GM23338 (cell line): Measurements from ENCODE around the gene PPP1R14B. TPM values are rescaled to one million over a fixed set of nuclear protein-coding genes. Genes with fewer than 3 reads are reported as not detected.

Experiments used
- ATAC-seq: fragments of 200-7000 bp; cut with Tn5 transposase; 3 replicates; pipeline ENCODE4 v1.9.1; 2020
- DNase-seq: peaks from one replicate; pipeline ENCODE4 v3.0.0-alpha.2; 2015; ENCODE audit warnings: low spot score
- H2AFZ ChIP-seq: fragments of 200-600 bp; sonication (generic); 2 replicates; pipeline ENCODE4 v1.8.0; 2016; ENCODE audit warnings: antibody characterized with exemption, mild to moderate bottlenecking, moderate library complexity
- H3F3A ChIP-seq: fragments of 200-600 bp; sonication (generic); replicated peaks from 2 replicates; pipeline ENCODE4 v1.8.0; 2017; ENCODE audit warnings: antibody characterized with exemption, mixed run types, low read depth
- H3K27ac ChIP-seq: fragments of 200-600 bp; sonication (generic); 2 replicates; pipeline ENCODE4 v1.6.1; 2016; ENCODE audit warnings: low read depth
- H3K27me3 ChIP-seq: fragments of 200-600 bp; sonication (generic); 2 replicates; pipeline ENCODE4 v1.8.0; 2016; ENCODE audit warnings: mild to moderate bottlenecking, mixed run types, moderate library complexity; ENCODE audit not compliant: insufficient read depth
- H3K36me3 ChIP-seq: fragments of 200-600 bp; sonication (generic); 2 replicates; pipeline ENCODE4 v1.8.0; 2016; ENCODE audit warnings: mild to moderate bottlenecking; ENCODE audit not compliant: insufficient read depth
- H3K4me1 ChIP-seq: fragments of 200-600 bp; sonication (generic); 2 replicates; pipeline ENCODE4 v1.8.0; 2016; ENCODE audit warnings: mild to moderate bottlenecking, moderate library complexity; ENCODE audit not compliant: insufficient read depth
- H3K4me2 ChIP-seq: fragments of 200-600 bp; sonication (generic); 2 replicates; pipeline ENCODE4 v1.7.1; 2017; ENCODE audit warnings: mixed run types
- H3K4me3 ChIP-seq: fragments of 200-600 bp; sonication (generic); 2 replicates; pipeline ENCODE4 v1.6.1; 2016; ENCODE audit warnings: mixed run types
- H3K79me2 ChIP-seq: fragments of 200-600 bp; sonication (generic); replicated peaks from 2 replicates; pipeline ENCODE4 v1.8.0; 2017; ENCODE audit warnings: mild to moderate bottlenecking; ENCODE audit not compliant: insufficient read depth
- H3K9me2 ChIP-seq: fragments of 200-600 bp; sonication (generic); 2 replicates; pipeline ENCODE4 v1.8.0; 2017; ENCODE audit not compliant: insufficient read depth
- H4K20me1 ChIP-seq: fragments of 200-600 bp; sonication (generic); replicated peaks from 2 replicates; pipeline ENCODE4 v1.8.0; 2017; ENCODE audit warnings: mild to moderate bottlenecking; ENCODE audit not compliant: insufficient read depth
- H3K27ac Mint-ChIP-seq: 2 replicates; pipeline ENCODE4 v1.8.0; 2020; ENCODE audit warnings: inconsistent platforms, mild to moderate bottlenecking, moderate library complexity, mixed read lengths
- H3K27me3 Mint-ChIP-seq: 3 replicates; pipeline ENCODE4 v1.8.0; 2022; ENCODE audit warnings: low read depth, mild to moderate bottlenecking, moderate library complexity, mixed read lengths, inconsistent platforms; ENCODE audit not compliant: insufficient read depth, poor library complexity
- H3K36me3 Mint-ChIP-seq: 3 replicates; pipeline ENCODE4 v1.8.0; 2021; ENCODE audit warnings: low read depth, mild to moderate bottlenecking, inconsistent platforms, moderate library complexity, mixed read lengths
- H3K4me1 Mint-ChIP-seq: 3 replicates; pipeline ENCODE4 v1.8.0; 2020; ENCODE audit warnings: mild to moderate bottlenecking, inconsistent platforms, mixed read lengths
- H3K4me3 Mint-ChIP-seq: 3 replicates; pipeline ENCODE4 v1.8.0; 2021; ENCODE audit warnings: moderate library complexity, mild to moderate bottlenecking, inconsistent platforms, mixed read lengths
- H3K9me3 Mint-ChIP-seq: 3 replicates; pipeline ENCODE4 v1.8.0; 2020; ENCODE audit warnings: moderate library complexity, mild to moderate bottlenecking, inconsistent platforms, mixed read lengths
- CTCF ChIP-seq, 2 experiments: fragments of 200-600 bp in 1 of 2; sonication (generic) in 1 of 2; conservative IDR thresholded peaks; 2 replicates each; pipeline versions ENCODE4 v1.5.1 to v1.6.1; 2016 to 2017; ENCODE audit warnings: antibody characterized with exemption in 2 of 2, low read depth in 2 of 2, mild to moderate bottlenecking in 2 of 2, moderate library complexity in 1 of 2
- POLR2AphosphoS5 ChIP-seq: IDR thresholded peaks from 2 replicates; pipeline ENCODE4 v1.6.1; 2016; ENCODE audit warnings: antibody characterized with exemption, low read depth
- ZNF331 ChIP-seq: fragments of 250-450 bp; sonication (Bioruptor Pico); IDR thresholded peaks from 2 replicates; pipeline ENCODE4 v1.5.0; 2020; ENCODE audit warnings: low read depth, mild to moderate bottlenecking, moderate library complexity
- ZNF462 ChIP-seq: fragments of 250-450 bp; sonication (Bioruptor Pico); IDR thresholded peaks from 2 replicates; pipeline ENCODE4 v1.5.0; 2020; ENCODE audit warnings: mild to moderate bottlenecking, moderate library complexity
- polyA plus RNA-seq: library from polyadenylated mRNA; unstranded; fragments of >200 nt; fragmentation: Nextera tagmentation; extraction: Ambion mirVana; gene quantifications from 2 replicates; pipeline ENCODE4 v1.2.1, GENCODE V29; 2016
- total RNA-seq: library from RNA; depleted of rRNA; stranded (reverse); fragments of >200 nt; shearing (Covaris generic); gene quantifications from 2 replicates; pipeline ENCODE4 v1.2.3, GENCODE V29; 2014

The PPP1R14B gene
- total and polyA plus RNA-seq, 2 experiments from 2014 or later: 250 to 315 TPM

DNA sequence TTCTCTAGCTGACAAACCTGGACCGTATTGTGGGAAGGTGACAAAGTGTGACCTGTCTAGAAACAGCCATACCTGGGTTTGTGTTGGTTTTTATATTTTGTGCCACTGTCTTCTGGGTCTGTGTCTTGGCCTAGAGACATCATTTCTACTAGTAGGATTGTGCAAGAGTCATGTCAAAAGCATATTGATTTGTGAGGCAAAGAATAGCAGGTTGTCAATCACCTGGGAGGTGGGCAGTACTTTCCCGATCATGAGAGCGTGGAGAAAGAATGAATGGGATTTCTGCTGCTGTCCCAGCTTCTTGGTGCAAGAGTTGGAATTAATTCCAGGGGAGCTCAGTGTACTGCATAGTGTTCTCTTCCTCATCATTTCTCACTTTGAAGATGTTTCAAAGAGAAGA, 45.2 kb downstream of the PPP1R14B start:
- Mint-ChIP-seq H3K36me3 (peaks cover 94% of the 10 kb centered on the region), H3K27ac (no peak overlapping the region), H3K27me3 (peaks cover 5% of the 10 kb centered on the region), H3K4me1 (peaks cover 14% of the 10 kb centered on the region), H3K4me3 (no peak overlapping the region), H3K9me3 (no peaks in the 10 kb centered on the region)
- peaks cover 68% of the 10 kb centered on the region for H3F3A ChIP-seq
- no peak overlapping the region for H3K4me3 ChIP-seq
- H3K4me2 ChIP-seq: no peak overlapping the region
- H2AFZ ChIP-seq: no peak overlapping the region
- no peaks in the 10 kb centered on the region for H3K27me3 ChIP-seq
- no peak for TF ChIP-seq POLR2AphosphoS5
- no peak for TF ChIP-seq CTCF (conservative IDR thresholded peaks at IDR 0.05; ENCODE audit: low read depth in 2 of 2)
- no peak for TF ChIP-seq ZNF331
- TF ChIP-seq ZNF462 (CRISPR knock-in tag): no peak
- DNase-seq: no peak
- 0 out of 2 replicates have a peak, but pooled peaks cover 10% of the 10 kb centered on the region for H3K79me2 ChIP-seq
- no peaks in the 10 kb centered on the region for H3K9me2 ChIP-seq
- H3K27ac ChIP-seq: no peak overlapping the region
- H3K4me1 ChIP-seq: no peaks in the 10 kb centered on the region; the same call in 1 of the 2 replicates
- H4K20me1 ChIP-seq: peaks cover 54% of the 10 kb centered on the region
- H3K36me3 ChIP-seq: peaks cover 73% of the 10 kb centered on the region
- no peak for ATAC-seq

DNA sequence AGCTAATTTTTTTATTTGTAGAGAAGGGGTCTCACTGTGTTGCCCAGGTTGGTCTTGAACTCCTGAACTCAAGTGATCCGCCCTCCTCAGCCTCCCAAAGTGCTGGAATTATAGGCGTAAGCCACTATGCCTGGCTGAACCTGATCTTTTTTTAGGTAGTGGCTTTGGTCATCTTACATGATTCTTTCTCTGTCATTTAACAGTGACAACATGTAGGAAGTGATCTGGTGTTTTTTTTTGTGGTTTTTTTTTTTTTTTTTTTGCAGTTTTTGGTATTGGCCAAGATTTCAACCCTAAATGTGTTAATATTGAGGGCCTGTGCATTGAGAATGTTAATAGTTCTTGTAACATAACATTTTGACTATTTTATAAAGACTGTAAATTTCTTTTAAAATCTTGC, 48.2 kb downstream of the PPP1R14B start:
- Histone ChIP-seq H3K36me3 (peaks cover 92% of the 10 kb centered on the region), H3K27ac (no peak overlapping the region), H3K9me2 (no peaks in the 10 kb centered on the region), H3K79me2 (peaks cover 18% of the 10 kb centered on the region; the same call in 1 of the 2 replicates), H4K20me1 (peaks cover 64% of the 10 kb centered on the region), H3K4me1 (no peaks in the 10 kb centered on the region), H3K4me2 (no peak overlapping the region), H3K27me3 (no peaks in the 10 kb centered on the region), H3F3A (peaks cover 69% of the 10 kb centered on the region), H3K4me3 (no peak overlapping the region), H2AFZ (no peak overlapping the region)
- no peak overlapping the region for H3K27ac Mint-ChIP-seq
- H3K4me3 Mint-ChIP-seq: no peak overlapping the region
- no peak for ATAC-seq
- H3K9me3 Mint-ChIP-seq: no peaks in the 10 kb centered on the region
- H3K36me3 Mint-ChIP-seq: peaks cover 98% of the 10 kb centered on the region
- no peak for DNase-seq
- H3K27me3 Mint-ChIP-seq: peaks cover 5% of the 10 kb centered on the region
- H3K4me1 Mint-ChIP-seq: peaks cover 4% of the 10 kb centered on the region; the same call in 2 of the 3 replicates
- TF ChIP-seq ZNF462 (CRISPR knock-in tag): no peak
